HG02943 (cell line): Measurements from ENCODE around the gene DRAXIN.
"Not testable (repeated sequence)": the region's sequence is repeated elsewhere in the genome, so short reads cannot be mapped to it uniquely, and the experiment has no call there.

Experiments used
- ATAC-seq: cut with Tn5 transposase; IDR thresholded peaks from one replicate; pipeline ENCODE4 v1.9.1; 2021; ENCODE audit warnings: mild to moderate bottlenecking, low read depth, moderate library complexity; ENCODE audit not compliant: unreplicated experiment

DRAXIN gene

GRCh38 chr1:11691302-11691914 lies at the start of gene DRAXIN:
Gene DRAXIN (plus strand): TSS chr1:11691710. CDS start chr1:11706259, 14,549 bp downstream.
- no peak for ATAC-seq

GRCh38 chr1:11641776-11642305 lies 49.7 kb upstream of the DRAXIN start:
- no peak for ATAC-seq

GRCh38 chr1:11642418-11643017 lies 49.0 kb upstream of the DRAXIN start:
- not testable (repeated sequence) for ATAC-seq

GRCh38 chr1:11643782-11644181 lies 47.7 kb upstream of the DRAXIN start:
- no peak for ATAC-seq

- ATAC-seq, result no peak
Measured at GRCh38 chr1:11645270-11645669, 46.2 kb upstream of the DRAXIN start.

GRCh38 chr1:11645670-11646265 lies 45.7 kb upstream of the DRAXIN start:
- ATAC-seq, result no peak

- ATAC-seq, result no peak
Measured at GRCh38 chr1:11646317-11646716, 45.2 kb upstream of the DRAXIN start.

GRCh38 chr1:11647333-11647732 lies 44.2 kb upstream of the DRAXIN start:
- no peak for ATAC-seq

- no peak for ATAC-seq
Measured at GRCh38 chr1:11648039-11648438, 43.5 kb upstream of the DRAXIN start.

GRCh38 chr1:11648732-11649158 lies 42.8 kb upstream of the DRAXIN start:
- ATAC-seq, result no peak

GRCh38 chr1:11649237-11649623 lies 42.3 kb upstream of the DRAXIN start:
- ATAC-seq, result no peak

GRCh38 chr1:11649624-11650330 lies 41.7 kb upstream of the DRAXIN start:
- ATAC-seq, result no peak

- ATAC-seq, result no peak
Measured at GRCh38 chr1:11650331-11650991, 41.0 kb upstream of the DRAXIN start.

- no peak for ATAC-seq
Measured at GRCh38 chr1:11651017-11651416, 40.5 kb upstream of the DRAXIN start.

- no peak for ATAC-seq
Measured at GRCh38 chr1:11652203-11652780, 39.2 kb upstream of the DRAXIN start.

GRCh38 chr1:11653101-11653860 lies 38.2 kb upstream of the DRAXIN start:
- ATAC-seq, result no peak

- ATAC-seq, result no peak
Measured at GRCh38 chr1:11653861-11654136, 37.7 kb upstream of the DRAXIN start.

GRCh38 chr1:11654137-11654938 lies 37.2 kb upstream of the DRAXIN start, which contains the start of the genes FBXO2 and FBXO44:
Gene FBXO2 (minus strand): TSS chr1:11654429. CDS start chr1:11654340, 89 bp downstream.
Gene FBXO44 (plus strand): TSS chr1:11654877. CDS start chr1:11655836, 959 bp downstream.
- no peak for ATAC-seq
